ENCODE results near the gene GRWD1.

- TF ChIP-seq CTCF (IDR thresholded peaks at IDR 0.05 in 8 of 11, conservative IDR thresholded peaks at IDR 0.05 in 3 of 11) (no peak), POLR2A (IDR thresholded peaks at IDR 0.05) (no peak)
Observed at GRCh38 chr19:48461651-48461981, 15.8 kb downstream of the GRWD1 start.
